GM19455 (cell line): ENCODE measurements around the gene PARD3.
"Not testable (repeated sequence)": the region's sequence is repeated elsewhere in the genome, so short reads cannot be mapped to it uniquely, and the experiment has no call there.

Experiments
- ATAC-seq: cut with Tn5 transposase; IDR thresholded peaks from one replicate; pipeline ENCODE4 v1.9.1; 2021; ENCODE audit not compliant: unreplicated experiment

PARD3 gene

DNA sequence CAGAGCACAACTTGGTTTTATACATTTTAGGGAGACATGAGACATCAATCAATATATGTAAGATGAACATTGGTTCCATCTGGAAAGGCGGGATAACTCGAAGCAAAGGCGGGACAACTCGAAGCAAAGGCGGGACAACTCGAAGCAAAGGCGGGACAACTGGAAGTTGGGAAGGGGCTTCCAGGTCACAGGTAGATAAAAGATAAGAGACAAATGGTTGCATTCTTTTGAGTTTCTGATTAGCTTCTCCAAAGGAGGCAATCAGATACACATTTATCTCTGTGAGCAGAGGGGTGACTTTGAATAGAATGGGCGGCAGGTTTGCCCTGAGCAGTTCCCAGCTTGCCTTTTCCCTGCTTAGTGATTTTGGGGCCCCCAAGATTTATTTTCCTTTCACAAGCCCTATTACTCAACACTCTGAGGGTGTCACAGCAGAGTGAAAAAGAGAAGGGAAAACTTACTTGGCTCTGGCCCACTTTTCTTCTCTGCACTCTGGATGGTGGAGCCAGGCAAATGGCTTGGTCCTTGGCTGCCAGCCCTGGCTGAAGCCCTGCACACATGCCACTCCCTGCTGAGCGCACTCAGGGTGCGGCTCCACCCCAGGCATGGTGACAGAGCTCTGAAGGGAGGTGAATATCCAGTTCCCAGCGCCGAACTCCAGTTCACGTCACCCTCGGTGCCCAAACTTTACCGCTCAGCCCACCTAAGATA lies 46.7 kb downstream of the PARD3 start:
- no peak for ATAC-seq

DNA sequence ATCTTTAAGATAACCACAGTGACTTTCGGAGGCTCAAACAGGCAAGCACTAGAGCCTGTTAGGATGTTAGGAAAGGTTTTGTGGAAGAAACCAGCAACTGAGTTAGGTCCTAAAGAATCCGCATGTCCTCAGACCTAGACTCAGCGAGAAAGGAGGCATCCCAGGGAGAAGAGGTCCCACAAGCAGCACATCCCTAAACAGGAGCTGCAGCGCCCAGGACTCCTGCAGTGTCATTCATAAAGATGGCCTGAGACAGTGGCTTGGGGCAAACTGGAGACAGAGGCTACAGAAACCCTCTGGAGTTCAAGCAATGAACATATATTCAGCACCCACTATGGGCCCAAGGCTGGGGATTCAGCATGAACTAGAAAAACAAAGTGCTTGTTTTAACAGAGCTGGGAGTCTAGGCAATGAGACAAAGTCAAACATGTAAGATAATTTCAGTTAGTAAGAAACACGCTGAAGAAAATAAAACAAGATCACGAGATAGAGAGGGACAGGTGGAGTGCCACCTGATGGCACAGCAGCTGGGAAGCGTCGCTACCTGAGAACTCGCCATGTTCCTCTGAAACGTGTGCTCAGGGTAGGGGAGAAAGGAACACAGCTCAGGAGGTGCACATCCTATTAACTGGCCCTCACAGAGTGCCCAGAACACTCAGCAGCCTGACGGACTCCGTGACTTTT lies 48.1 kb downstream of the PARD3 start:
- ATAC-seq, result no peak

DNA sequence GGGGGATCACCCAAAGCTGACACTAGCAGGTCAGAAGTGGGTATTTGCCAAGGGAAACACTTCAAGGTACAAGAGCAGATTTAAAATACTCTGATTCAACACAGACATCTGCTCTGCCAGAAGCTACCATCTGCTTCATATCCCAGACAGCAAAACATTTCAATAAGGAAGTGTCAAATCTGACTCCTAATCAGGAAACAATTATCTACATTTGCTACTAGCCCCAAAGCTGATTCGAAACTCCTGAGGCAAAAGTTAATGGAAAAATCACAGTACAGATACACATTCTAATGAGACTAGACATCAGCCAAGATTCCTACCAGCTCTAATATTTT lies 48.9 kb downstream of the PARD3 start:
- ATAC-seq, result no peak

DNA sequence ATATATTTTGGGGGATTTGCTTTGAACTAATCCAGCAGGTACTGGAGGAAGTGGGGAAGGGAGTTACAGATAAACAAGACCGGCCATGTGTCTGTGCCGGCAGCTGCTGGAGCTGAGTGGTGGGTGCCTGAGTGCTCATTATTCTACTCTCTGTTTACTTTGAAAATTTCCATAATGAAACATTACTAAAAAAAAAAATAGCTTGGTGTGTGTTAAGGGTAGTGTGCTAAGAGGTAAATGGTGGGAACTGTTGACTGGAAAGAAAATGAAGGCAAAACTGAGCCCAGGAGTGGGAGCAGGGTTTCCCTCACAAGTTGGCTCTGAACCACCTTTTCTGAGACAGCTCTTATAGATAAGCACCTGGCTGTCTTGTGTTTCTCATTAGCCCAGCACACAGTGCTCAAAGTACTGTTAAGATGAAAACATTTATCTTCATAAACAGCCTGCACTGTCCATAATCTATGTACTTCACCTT lies 50.6 kb downstream of the PARD3 start:
- no peak for ATAC-seq

DNA sequence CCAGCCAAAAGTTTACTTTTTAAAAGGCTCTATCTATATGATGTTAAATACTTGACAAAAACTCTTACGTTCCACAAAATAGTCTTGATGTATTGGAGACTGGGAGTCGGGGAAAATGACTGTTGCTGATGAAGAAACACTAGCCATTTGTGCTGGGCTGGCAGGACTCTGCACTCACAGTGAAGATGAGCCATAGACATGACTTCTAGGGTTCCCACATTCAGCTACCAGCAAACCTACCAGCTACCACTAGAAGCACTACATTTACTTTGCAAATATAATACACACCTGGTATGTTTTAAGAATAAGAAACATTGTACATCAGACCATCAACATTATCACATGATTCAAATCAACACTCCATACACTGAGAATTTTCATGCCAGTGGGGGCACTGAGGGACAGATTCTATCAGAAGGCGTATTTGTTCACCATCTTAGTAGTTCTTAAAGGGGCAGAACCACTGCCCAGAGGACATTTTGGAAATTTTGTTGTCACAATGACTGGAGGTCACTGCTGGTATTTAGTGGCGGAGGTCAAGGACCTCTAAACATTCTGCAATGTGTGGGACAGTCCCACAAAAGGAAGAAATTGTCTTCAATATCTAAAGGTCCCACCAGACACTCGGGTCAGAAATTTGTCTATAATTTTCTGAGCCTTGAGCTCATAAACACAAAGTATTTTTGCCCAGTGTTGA lies 52.3 kb downstream of the PARD3 start:
- ATAC-seq, result no peak

DNA sequence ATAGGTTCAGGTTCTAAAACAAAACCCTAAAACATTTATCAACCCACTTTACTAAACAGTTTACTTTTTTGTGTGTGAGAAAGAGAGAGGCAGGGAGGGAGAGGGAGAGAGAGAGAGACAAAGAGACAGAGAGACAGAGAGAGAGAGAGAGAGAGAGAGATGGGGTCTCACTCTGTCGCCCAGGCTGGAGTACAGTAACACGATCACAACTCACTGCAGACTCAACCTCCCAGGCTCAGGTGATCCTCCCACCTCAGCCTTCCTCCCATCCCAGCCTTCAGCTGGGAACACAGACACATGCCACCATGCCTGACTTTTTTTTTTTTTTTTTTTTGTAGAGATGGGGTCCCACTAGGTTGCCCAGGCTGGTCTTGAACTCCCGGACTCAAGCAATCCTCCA lies 52.9 kb downstream of the PARD3 start:
- ATAC-seq, result no peak

DNA sequence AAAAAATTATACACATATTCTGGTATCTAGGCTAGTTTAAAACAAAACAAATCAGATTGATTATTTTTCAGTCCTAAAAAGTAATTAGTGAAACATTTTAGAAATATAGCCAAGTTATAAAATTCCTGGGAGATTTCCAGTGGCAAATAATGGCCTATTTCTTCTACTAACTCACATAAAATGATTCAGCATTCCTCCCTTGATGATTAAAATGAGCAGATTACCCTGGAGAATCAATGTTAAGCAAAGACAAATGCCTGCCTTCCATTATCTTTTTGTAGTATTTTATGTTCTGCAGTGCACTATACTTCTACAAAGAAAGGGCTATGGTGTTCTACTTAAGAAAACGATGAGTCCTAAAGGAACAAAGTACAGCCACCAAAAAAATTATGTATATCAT lies 53.6 kb downstream of the PARD3 start:
- no peak for ATAC-seq

DNA sequence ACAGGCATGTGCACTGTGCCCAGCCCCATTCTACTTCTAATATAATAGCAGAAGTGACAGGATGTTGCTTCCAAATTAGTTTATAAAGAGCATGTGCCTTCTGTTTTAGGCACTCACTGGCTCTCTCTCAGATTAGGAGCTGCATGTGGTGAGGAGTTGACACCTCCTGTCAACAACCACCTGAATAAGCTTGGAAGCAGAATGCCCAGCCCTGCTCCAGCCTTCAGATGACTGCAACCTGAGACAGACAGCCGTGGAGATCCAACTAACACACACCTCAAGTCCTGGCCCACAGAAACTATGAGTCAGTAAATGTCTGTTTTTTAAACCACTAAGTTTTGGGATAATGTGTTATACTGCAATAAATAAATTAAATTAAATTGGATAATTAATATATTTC lies 54.5 kb downstream of the PARD3 start:
- ATAC-seq, result no peak

DNA sequence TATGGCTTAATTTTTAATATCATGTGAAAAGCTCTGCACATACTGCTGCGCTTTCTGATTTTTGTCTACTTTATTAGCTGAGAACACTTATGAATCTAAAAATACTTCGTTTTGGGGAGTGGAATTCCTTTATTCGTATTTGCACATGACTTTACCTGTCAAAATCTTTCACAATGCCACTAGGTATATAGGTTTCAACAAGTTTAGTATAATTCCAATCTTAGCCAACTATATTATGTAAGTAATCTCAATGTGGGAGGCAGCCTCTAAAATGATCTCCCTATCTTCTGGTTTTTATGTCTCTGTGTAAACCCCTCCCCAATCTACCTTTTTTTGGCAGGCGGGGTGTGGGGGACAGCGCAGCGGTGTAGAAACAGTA lies 55.3 kb downstream of the PARD3 start:
- ATAC-seq, result no peak

DNA sequence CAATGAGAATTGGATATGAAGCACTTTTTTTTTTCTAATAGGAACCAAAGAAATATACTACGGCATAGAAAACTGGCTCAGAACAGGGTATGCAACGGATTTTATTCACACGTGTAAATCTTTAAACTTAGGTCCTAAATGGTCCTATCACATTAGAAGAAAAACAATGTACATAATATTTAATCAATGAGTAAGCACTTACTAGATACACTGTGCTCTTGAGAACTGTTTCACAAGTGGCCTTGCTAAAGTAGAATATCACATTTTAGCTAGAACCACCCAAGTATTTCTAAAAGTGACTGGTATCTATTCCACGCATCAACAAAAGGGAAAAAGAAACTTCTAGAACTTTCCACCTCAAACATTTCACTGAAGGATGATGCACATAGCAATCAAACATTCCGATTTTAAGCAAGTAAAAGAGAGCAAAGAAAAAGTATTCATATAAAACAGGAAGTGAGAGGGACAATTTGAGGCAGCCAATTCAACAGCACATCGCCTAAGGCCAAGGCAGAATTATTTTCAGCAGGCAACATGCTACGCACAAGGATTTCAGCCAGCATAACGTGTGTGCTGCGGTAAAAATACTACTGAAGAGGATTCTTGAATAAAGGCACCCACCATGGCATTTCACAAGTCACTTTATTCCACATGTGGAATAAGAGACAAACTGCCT lies 55.8 kb downstream of the PARD3 start:
- no peak for ATAC-seq

DNA sequence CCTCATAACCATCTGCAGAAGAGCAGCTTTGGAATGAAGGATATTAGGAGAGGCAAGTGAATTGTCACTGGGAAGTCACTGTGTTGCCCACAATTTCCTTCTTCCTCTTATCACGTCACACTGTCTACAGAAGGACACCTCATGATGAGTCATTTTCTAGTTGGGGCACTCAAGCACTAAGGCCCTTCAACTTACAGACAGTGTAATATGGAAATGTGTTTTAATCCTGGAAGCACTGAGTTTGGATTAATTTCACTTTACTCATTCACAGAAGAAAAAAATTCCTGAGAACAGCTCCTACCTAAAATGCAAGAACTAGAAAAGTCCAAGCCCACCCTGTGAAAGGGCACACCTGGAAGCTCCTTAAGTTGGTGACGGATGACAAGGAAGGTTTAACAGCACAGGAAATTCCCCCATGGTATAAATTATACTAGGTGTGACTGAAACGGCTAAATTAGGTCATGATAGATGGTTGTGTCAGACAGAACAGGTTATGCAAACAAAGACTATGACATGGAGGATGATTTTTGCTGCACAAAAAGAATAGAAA lies 56.6 kb downstream of the PARD3 start:
- no peak for ATAC-seq

DNA sequence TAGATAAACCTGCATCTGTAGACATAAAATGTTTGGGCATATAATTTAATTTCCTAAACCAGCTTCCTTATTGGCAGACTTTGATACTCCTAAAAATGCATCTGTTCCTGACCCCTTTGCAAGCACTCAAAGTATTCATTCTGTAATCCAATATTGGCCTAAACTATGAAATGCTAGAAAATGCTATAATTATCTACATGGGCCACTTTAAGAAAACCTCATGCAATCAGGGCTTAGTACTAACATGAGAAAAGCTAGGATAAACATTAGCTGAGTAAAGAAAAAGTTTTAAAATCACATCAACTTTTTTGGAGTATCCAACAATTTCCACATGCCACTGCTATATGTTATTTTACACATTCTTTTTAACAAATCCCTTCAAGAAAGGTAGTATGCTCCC lies 57.2 kb downstream of the PARD3 start:
- no peak for ATAC-seq

DNA sequence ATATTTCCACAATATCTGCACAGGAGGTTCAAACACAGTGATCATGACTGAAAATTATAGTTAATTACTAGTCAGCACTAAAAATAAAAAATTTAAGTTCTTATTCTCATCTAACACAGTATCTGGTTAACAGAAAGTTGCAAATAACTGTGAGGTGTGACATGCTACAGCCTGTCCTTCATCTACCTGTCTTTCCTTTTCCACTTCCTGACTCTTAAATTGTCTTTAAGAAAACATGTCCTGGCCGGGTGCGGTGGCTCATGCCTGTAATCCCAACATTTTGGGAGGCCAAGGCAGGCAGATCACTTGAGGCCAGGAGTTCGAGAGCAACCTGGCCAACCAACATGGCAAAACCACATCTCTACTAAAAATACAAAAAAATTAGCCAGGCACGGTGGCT lies 57.9 kb downstream of the PARD3 start:
- ATAC-seq, result not testable (repeated sequence)

DNA sequence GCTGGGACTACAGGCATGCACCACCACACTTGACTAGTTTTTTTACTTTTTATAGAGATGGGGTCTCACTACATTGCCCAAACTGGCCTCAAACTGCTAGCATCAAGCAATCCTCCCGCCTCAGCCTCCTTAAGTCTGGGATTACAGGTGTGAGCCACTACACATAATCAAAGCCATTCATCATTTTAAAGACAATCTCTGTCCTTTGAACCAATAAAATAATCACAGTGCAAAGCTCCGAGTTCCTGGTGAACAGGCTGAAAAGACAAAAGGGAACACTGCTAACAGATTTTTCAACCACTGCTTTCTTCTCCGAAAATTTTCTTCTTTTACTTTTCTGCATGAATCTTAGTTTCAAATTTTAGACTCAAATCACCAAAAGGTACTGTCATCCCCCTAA lies 58.5 kb downstream of the PARD3 start:
- no peak for ATAC-seq

DNA sequence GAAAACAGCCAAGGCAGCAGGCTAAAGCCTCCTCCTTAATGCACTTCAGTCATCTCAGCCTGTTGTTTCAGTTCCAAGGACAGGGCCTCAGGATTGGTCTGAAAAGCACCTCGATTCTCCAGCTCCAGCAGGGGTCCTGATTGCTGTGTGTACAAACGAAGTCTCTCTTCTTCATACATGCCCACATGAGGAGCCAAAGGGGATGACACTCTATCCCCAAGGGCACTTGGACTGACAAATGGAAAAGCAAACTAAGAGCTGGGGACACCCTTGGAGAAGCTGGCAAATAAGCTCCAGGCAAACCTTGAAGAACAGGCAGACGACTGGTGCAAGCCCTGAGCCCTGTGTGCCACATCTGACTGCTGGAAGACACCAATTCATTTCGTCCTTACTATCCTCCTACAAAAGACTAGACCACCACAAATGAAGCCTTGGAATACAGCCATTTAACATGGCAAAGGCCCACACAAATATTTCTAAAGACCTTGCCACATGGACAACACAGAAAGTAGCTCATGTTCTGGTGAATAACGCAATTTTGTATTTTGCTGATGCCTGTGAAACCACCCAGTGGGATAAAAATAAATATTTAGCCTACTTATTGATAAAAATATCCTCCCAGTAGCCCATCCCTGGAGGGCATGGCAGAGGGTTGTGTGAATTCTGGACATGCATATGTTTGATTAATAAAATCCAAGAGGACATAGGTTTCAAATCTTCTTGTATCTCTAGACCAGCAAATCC lies 61.9 kb downstream of the PARD3 start:
- no peak for ATAC-seq

DNA sequence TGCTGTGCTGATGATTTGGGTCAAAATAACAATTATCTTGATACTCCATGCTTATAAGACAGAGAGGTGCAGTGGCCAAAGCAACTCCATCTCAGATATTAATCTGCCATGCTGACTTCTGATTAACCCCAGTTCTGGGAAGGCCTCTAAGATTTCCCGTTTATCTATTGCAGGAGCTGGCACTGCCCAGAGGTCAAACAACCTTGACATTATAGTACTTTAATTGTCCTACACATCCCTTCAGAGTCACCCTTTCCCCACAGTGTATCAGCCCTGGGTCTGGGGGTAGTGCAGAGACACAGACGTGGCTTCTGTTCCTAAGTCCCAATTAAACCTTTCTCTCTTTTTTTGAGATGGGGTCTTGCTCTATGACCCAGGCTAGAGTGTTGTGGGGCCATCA lies 63.8 kb downstream of the PARD3 start:
- ATAC-seq, result no peak

DNA sequence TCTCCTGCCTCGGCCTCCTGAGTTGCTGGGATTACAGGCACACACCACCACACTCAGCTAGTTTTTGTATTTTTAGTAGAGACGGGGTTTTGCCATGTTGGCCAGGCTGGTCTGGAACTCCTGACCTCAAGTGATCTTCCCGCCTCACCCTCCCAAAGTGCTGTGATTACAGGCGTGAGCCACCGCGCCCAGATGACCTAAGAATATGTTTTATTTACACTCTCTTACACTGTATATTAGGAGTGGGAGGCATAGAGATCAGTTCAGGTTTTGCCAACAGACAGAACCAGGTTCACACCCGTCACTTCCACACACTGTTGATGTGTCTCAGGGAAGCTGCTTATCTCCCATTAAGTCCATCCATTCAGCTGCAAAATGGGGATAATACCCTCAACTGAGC lies 64.3 kb downstream of the PARD3 start:
- ATAC-seq, result not testable (repeated sequence)

DNA sequence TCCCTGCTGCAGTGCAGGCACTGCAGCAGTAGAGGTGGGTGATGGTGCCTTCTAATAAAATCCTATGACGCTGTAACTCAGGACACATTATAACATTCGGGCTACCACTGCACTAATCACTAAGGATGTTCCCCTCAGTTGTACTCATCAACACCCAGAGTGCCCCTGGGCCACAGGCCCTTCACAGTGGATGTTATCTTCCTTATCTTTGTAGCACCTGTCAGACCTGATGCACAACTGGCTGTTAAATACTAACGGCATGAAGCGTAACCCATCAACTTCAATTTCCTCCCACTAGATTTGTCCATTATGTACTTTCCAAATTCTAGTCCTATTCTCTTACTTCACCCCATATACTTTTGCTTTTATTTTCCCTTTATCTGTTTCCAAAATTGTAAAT lies 66.3 kb downstream of the PARD3 start:
- ATAC-seq, result no peak

DNA sequence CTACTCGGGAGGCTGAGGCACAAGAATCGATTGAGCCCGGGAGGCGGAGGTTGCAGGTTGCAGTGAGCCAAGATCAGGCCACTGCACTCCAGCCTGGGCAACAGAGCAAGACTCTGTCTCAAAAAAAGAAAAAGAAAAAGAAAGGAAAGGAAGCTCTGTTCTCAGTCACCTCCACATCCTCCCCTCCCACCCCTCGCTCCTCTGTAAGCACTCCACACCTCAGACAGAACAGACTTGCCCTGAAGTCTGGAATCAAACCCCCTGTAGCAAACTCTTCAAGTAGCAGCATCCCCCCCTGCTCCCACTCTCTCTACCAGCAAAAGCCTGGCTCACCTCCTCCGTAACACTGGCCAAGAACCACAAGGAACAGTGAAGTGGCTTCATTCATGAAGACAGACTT lies 66.7 kb downstream of the PARD3 start:
- no peak for ATAC-seq

DNA sequence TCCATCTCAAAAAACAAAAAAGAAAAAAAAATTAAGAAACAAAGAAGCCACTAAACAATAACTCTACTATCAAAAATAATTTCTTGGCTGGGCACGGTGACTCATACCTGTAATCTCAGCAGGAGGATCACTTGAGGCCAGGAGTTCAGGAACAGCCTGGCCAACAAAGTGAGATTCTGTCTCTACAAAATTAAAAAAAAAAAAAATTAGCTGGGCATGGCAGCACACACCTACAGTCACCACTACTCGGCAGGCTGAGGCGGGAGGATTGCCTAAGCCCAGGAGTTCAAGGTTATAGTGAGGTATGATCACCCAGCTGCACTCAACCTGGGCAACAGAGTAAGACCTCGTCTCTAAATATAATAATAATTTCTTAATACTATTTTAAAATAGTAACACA lies 69.0 kb downstream of the PARD3 start:
- ATAC-seq, result no peak

DNA sequence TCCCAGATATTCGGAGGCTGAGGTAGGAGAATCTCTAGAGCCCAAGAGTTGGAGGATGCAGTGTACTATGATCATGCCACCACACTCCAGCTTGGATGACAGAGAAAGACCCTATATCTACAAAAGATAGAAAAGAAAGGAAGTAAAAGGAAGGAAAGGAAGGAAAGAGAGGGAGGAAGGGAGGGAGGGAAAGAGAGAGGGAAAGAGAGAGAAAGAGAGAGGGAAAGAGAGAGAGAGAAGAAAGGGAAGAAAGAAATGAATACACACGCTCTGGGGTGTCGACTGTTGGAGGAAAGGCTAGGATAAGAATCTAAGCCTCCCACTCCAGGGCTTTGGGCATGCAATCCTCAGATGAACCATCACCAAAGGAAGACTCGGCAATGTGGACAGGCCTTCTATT lies 69.9 kb downstream of the PARD3 start:
- no peak for ATAC-seq
